Gastroesophageal sphincter (tissue), 4 donors: ENCODE data around the gene NHS. TPM values are rescaled to one million over a fixed set of nuclear protein-coding genes. Genes with fewer than 3 reads are reported as not detected.
A peak's percentile ranks its signal among the peaks of the same experiment; 100 is the strongest.

Experiments
- ATAC-seq: fragments of 150-250 bp; one replicate; pipeline ENCODE4 v1.9.1; 2016; ENCODE audit warnings: mild to moderate bottlenecking, moderate library complexity
- H3K27ac ChIP-seq, 4 donors: fragments of 200-600 bp; sonication (generic) in 3 of 4; 1 replicate in 3 of 4; 2 replicates in 1 of 4; pipeline ENCODE4 v1.5.1; 2016 to 2019
- H3K27me3 ChIP-seq: fragments of 200-600 bp; sonication (generic); one replicate; pipeline ENCODE4 v1.5.1; 2019
- H3K36me3 ChIP-seq, 2 donors: fragments of 200-600 bp; sonication (generic); one replicate each; pipeline ENCODE4 v1.5.1; 2019; ENCODE audit warnings: control low read depth in 1 of 2
- H3K4me1 ChIP-seq, 3 donors: fragments of 200-600 bp; sonication (generic); 1 replicate in 2 of 3; 2 replicates in 1 of 3; pipeline ENCODE4 v1.5.1; 2016 to 2019; ENCODE audit warnings: control low read depth in 2 of 3
- H3K4me3 ChIP-seq, 2 donors: fragments of 200-600 bp; sonication (generic); one replicate each; pipeline ENCODE4 v1.5.1; 2019; ENCODE audit warnings: mild to moderate bottlenecking in 1 of 2, moderate library complexity in 1 of 2
- H3K9me3 ChIP-seq, 3 donors: fragments of 200-600 bp; sonication (generic); one replicate each; pipeline ENCODE4 v1.5.1; 2017 to 2019; ENCODE audit warnings: control low read depth in 2 of 3
- CTCF ChIP-seq, 4 experiments: fragments of 200-600 bp in 2 of 4; fragments of 450-650 bp in 2 of 4; sonication (generic) in 1 of 4; IDR thresholded peaks; one replicate each; pipeline ENCODE4 v1.5.1; 2017 to 2019; ENCODE audit warnings: antibody characterized with exemption in 4 of 4, mild to moderate bottlenecking in 2 of 4, moderate library complexity in 2 of 4
- EP300 ChIP-seq: sonication (generic); formaldehyde crosslinking; IDR thresholded peaks from one replicate; pipeline ENCODE4 v1.6.1; 2017; ENCODE audit warnings: antibody characterized with exemption, mild to moderate bottlenecking
- POLR2A ChIP-seq, 2 donors: fragments of 450-650 bp; IDR thresholded peaks; one replicate each; pipeline ENCODE4 v1.6.1; 2017; ENCODE audit warnings: antibody characterized with exemption in 2 of 2, mild to moderate bottlenecking in 2 of 2, moderate library complexity in 1 of 2
- POLR2AphosphoS5 ChIP-seq: sonication (generic); formaldehyde crosslinking; IDR thresholded peaks from one replicate; pipeline ENCODE4 v1.6.1; 2017; ENCODE audit warnings: antibody characterized with exemption
- WGBS, 2 donors: methylation state at CpG; one replicate each; pipeline ENCODE4 v1.1.5; 2018; ENCODE audit warnings: low coverage in 1 of 2; 5-methylcytosine and 5-hydroxymethylcytosine counted together
- total RNA-seq, 4 donors: library from RNA; depleted of rRNA; stranded (reverse); fragments of >200 nt; gene quantifications; one replicate each; pipeline ENCODE4 v1.1.0, GENCODE V29; 2016

The NHS gene
- total RNA-seq, 4 donors from 2014 or later = 4.7 to 12.3 (median 6.6) TPM

- Histone ChIP-seq H3K4me3 (no peak overlapping the region), H3K4me1 (peaks cover 0 to 45% (median 0%) of the 10 kb centered on the region in 3 donors), H3K36me3 (no peaks in the 10 kb centered on the region), H3K9me3 (no peaks in the 10 kb centered on the region), H3K27ac (no peak overlapping the region), H3K27me3 (no peaks in the 10 kb centered on the region)
- TF ChIP-seq CTCF (IDR thresholded peaks at IDR 0.05) = no peak
- TF ChIP-seq EP300 = no peak
- TF ChIP-seq POLR2A (IDR thresholded peaks at IDR 0.05) = no peak
- TF ChIP-seq POLR2AphosphoS5 = no peak
- ATAC-seq = no peak
- WGBS, 2 donors = 61 to 76% methylated on average over 3 to 4 of the region's 5 CpGs
Observed at GRCh38 chrX:17554914-17555313, 179.9 kb downstream of the NHS start.

DNA sequence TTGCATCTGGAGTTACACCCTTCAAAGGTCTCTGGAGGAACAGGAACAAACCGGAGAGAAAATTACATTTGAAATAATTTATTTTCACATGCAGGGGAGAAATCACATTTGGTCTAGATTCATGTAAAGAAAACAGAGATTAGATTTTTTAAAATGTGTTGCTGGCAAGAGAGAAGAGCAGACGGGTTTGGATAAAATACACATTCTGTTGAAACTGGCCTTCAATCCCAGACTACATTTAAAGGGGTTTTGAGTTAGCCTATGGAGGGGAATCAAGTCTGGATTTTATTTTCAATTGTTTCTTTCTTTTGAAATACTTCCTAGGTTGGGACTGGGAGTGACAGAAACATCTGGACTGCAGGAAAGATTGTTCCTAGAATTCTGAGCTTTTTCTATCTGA, 180.8 kb downstream of the NHS start:
- Histone ChIP-seq H3K27ac (no peak overlapping the region), H3K27me3 (no peaks in the 10 kb centered on the region), H3K36me3 (no peaks in the 10 kb centered on the region), H3K4me3 (no peak overlapping the region), H3K9me3 (no peaks in the 10 kb centered on the region), H3K4me1 (peaks cover 0 to 55% (median 0%) of the 10 kb centered on the region in 3 donors)
- ATAC-seq = no peak
- TF ChIP-seq POLR2AphosphoS5 (no peak), POLR2A (IDR thresholded peaks at IDR 0.05) (no peak), EP300 (no peak), CTCF (IDR thresholded peaks at IDR 0.05) (no peak)
- WGBS, 2 donors = 33 to 56% methylated on average over 1 to 2 of the region's 2 CpGs

- 33 to 39% methylated on average over 4 to 7 of the region's 8 CpGs for WGBS, 2 donors
Observed at GRCh38 chrX:17559728-17560379, 184.9 kb downstream of the NHS start.

DNA sequence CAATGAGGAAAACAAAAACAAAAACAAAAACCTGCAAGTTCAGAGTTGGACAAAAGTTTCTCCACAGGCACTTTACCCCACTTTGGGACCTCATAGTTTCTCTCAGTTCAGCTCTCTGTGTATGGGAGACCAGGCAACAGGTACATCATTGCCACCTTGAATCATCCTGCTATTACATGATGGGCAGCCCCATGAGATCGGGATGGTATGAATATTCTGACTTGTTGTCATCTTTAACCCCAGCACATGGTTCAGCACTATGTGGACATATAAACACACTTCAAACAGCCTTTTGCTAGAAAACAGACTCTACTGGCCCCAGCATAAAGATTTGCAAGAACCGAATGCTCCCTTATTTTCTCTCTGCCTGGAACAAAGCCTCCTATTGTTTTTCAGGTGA, 185.4 kb downstream of the NHS start:
- Histone ChIP-seq H3K27me3 (no peaks in the 10 kb centered on the region), H3K36me3 (no peaks in the 10 kb centered on the region), H3K4me3 (no peak overlapping the region), H3K4me1 (peaks cover 0 to 29% (median 0%) of the 10 kb centered on the region in 3 donors), H3K27ac (peak overlapping the region in 1 of 4 donors; percentile 19), H3K9me3 (no peaks in the 10 kb centered on the region)
- no peak for TF ChIP-seq CTCF (IDR thresholded peaks at IDR 0.05)
- ATAC-seq = no peak
- 67 to 79% methylated on average over 1 to 2 of the region's 2 CpGs for WGBS, 2 donors

More at GRCh38 chrX:17559728-17560379, 184.9 kb downstream of the NHS start:
- Histone ChIP-seq H3K27me3 (no peaks in the 10 kb centered on the region), H3K4me3 (no peak overlapping the region), H3K4me1 (peaks cover 0 to 30% (median 0%) of the 10 kb centered on the region in 3 donors), H3K9me3 (no peaks in the 10 kb centered on the region), H3K36me3 (no peaks in the 10 kb centered on the region), H3K27ac (peak overlapping the region in 1 of 4 donors; percentile 19)
- no peak for TF ChIP-seq POLR2A (IDR thresholded peaks at IDR 0.05)
- no peak for TF ChIP-seq CTCF (IDR thresholded peaks at IDR 0.05)
- peak; percentile 31 for TF ChIP-seq POLR2AphosphoS5
- peak; percentile 57 for ATAC-seq

- H3K4me3 ChIP-seq = no peak overlapping the region
- WGBS, 2 donors = 80 to 100% methylated on average over 1 of the region's 2 CpGs
- no peak overlapping the region for H3K27ac ChIP-seq
- no peaks in the 10 kb centered on the region for H3K27me3 ChIP-seq
- no peak for ATAC-seq
- TF ChIP-seq EP300 (no peak), POLR2AphosphoS5 (no peak), POLR2A (IDR thresholded peaks at IDR 0.05) (no peak), CTCF (IDR thresholded peaks at IDR 0.05) (no peak)
- H3K4me1 ChIP-seq = peaks cover 0 to 39% (median 0%) of the 10 kb centered on the region in 3 donors
- H3K36me3 ChIP-seq = no peaks in the 10 kb centered on the region
- H3K9me3 ChIP-seq = no peaks in the 10 kb centered on the region
Observed at GRCh38 chrX:17563076-17563475, 188.1 kb downstream of the NHS start.
